Measurements from ENCODE around the gene MOBP.
"Not testable (repeated sequence)": the region's sequence is repeated elsewhere in the genome, so short reads cannot be mapped to it uniquely, and the experiment has no call there.

Gene MOBP

GRCh38 chr3:39453872-39454271 is 13.6 kb upstream of the MOBP start:
- not testable (repeated sequence) for DNase-seq

GRCh38 chr3:39454591-39455217 is 12.8 kb upstream of the MOBP start:
- DNase-seq = no peak

- no peak for DNase-seq
These were observed 11.3 kb upstream of the MOBP start for GRCh38 chr3:39456159-39456558.

- DNase-seq = no peak
These were observed 10.1 kb upstream of the MOBP start for GRCh38 chr3:39457361-39457760.

GRCh38 chr3:39458579-39458978 is 8.9 kb upstream of the MOBP start:
- not testable (repeated sequence) for DNase-seq

- DNase-seq = no peak
These were observed 6.8 kb upstream of the MOBP start for GRCh38 chr3:39460677-39461076.

GRCh38 chr3:39463269-39463668 is 4.2 kb upstream of the MOBP start:
- no peak for DNase-seq

GRCh38 chr3:39466988-39467387 is 492 bp upstream of the MOBP start:
- DNase-seq = no peak

- DNase-seq = no peak
These were observed 592 bp downstream of the MOBP start for GRCh38 chr3:39468108-39468436.

GRCh38 chr3:39469258-39469657 is 1.8 kb downstream of the MOBP start:
- DNase-seq = no peak

GRCh38 chr3:39469945-39470344 is 2.5 kb downstream of the MOBP start:
- DNase-seq = no peak

GRCh38 chr3:39471652-39472051 is 4.2 kb downstream of the MOBP start:
- DNase-seq = no peak

GRCh38 chr3:39473452-39474125 is 6.1 kb downstream of the MOBP start:
- DNase-seq = no peak

- DNase-seq = no peak
These were observed 6.6 kb downstream of the MOBP start for GRCh38 chr3:39474126-39474515.

GRCh38 chr3:39476783-39477182 is 9.3 kb downstream of the MOBP start:
- no peak for DNase-seq

GRCh38 chr3:39478226-39478625 is 10.7 kb downstream of the MOBP start:
- no peak for DNase-seq

- no peak for DNase-seq
These were observed 12.4 kb downstream of the MOBP start for GRCh38 chr3:39479701-39480414.

GRCh38 chr3:39485547-39485946 is 18.1 kb downstream of the MOBP start:
- DNase-seq = no peak

GRCh38 chr3:39491014-39491413 is 23.5 kb downstream of the MOBP start:
- no peak for DNase-seq

GRCh38 chr3:39491733-39492350 is 24.4 kb downstream of the MOBP start:
- no peak for DNase-seq

- DNase-seq = no peak
These were observed 27.3 kb downstream of the MOBP start for GRCh38 chr3:39494781-39495180.

GRCh38 chr3:39497753-39498152 is 30.3 kb downstream of the MOBP start:
- no peak for DNase-seq

- no peak for DNase-seq
These were observed 32.3 kb downstream of the MOBP start for GRCh38 chr3:39499651-39500273.

GRCh38 chr3:39501059-39501458 is 33.6 kb downstream of the MOBP start:
- DNase-seq = no peak
